AG10803 (cell line): ENCODE results near the gene EPS8.
"Not testable (repeated sequence)": the region's sequence is repeated elsewhere in the genome, so short reads cannot be mapped to it uniquely, and the experiment has no call there.

ENCODE experiments used
- DNase-seq: peaks from one replicate; pipeline ENCODE4 v3.0.0; 2010; ENCODE audit warnings: low read depth
- H3K4me3 ChIP-seq: 2 replicates; pipeline ENCODE4 v1.5.1; 2011; ENCODE audit warnings: mild to moderate bottlenecking, low read length, control low read depth
- CTCF ChIP-seq: conservative IDR thresholded peaks from 2 replicates; pipeline ENCODE4 v1.5.1; 2011; ENCODE audit warnings: mild to moderate bottlenecking, low read length, control low read depth, inconsistent platforms

EPS8 gene

GRCh38 chr12:15627995-15628945, 160.9 kb downstream of the EPS8 start:
- no peak for TF ChIP-seq CTCF
- DNase-seq = peak; percentile 85
- H3K4me3 ChIP-seq = peak overlapping the region; percentile 6; the same call in 1 of the 2 replicates

GRCh38 chr12:15625075-15625474, 164.1 kb downstream of the EPS8 start:
- DNase-seq = no peak
- no peak overlapping the region for H3K4me3 ChIP-seq
- TF ChIP-seq CTCF = no peak

- no peak overlapping the region for H3K4me3 ChIP-seq
- DNase-seq = no peak
- no peak for TF ChIP-seq CTCF
These were observed 168.2 kb downstream of the EPS8 start for GRCh38 chr12:15620741-15621539.

- not testable (repeated sequence) for DNase-seq
These were observed 172.7 kb downstream of the EPS8 start for GRCh38 chr12:15616495-15616894.

GRCh38 chr12:15613981-15614380, 175.2 kb downstream of the EPS8 start:
- TF ChIP-seq CTCF = no peak
- peak; percentile 89 for DNase-seq
- H3K4me3 ChIP-seq = no peak overlapping the region

More at GRCh38 chr12:15616495-15616894, 172.7 kb downstream of the EPS8 start:
- not testable (repeated sequence) for H3K4me3 ChIP-seq

- DNase-seq = no peak
- no peak for TF ChIP-seq CTCF
- H3K4me3 ChIP-seq = no peak overlapping the region
These were observed 180.2 kb downstream of the EPS8 start for GRCh38 chr12:15608941-15609340.

- no peak for DNase-seq
- no peak for TF ChIP-seq CTCF
- H3K4me3 ChIP-seq = no peak overlapping the region
These were observed 180.8 kb downstream of the EPS8 start for GRCh38 chr12:15608406-15608805.
